RPMI8226 (cell line): ENCODE results near the gene HDGFL3.
"Not testable (repeated sequence)": the region's sequence is repeated elsewhere in the genome, so short reads cannot be mapped to it uniquely, and the experiment has no call there.

Source experiments
- DNase-seq: peaks from one replicate; pipeline ENCODE4 v3.0.0-alpha.2; 2015

The HDGFL3 gene

GRCh38 chr15:83207660-83208366 lies at the start of gene HDGFL3:
Gene HDGFL3, minus strand, starts transcription at chr15:83207823. Its CDS starts 409 bp downstream, at chr15:83207414.
- no peak for DNase-seq

- no peak for DNase-seq
Observed at GRCh38 chr15:83250781-83251180, 43.2 kb upstream of the HDGFL3 start.

- no peak for DNase-seq
Observed at GRCh38 chr15:83249030-83249343, 41.4 kb upstream of the HDGFL3 start.

GRCh38 chr15:83248151-83249029 lies 40.8 kb upstream of the HDGFL3 start:
- peak; percentile 44 for DNase-seq

GRCh38 chr15:83243634-83244033 lies 36.0 kb upstream of the HDGFL3 start:
- no peak for DNase-seq

GRCh38 chr15:83230242-83230641 lies 22.6 kb upstream of the HDGFL3 start:
- no peak for DNase-seq

- DNase-seq, result no peak
Observed at GRCh38 chr15:83225449-83225848, 17.8 kb upstream of the HDGFL3 start.

- not testable (repeated sequence) for DNase-seq
Observed at GRCh38 chr15:83221781-83222180, 14.2 kb upstream of the HDGFL3 start.

- DNase-seq, result no peak
Observed at GRCh38 chr15:83219026-83219425, 11.4 kb upstream of the HDGFL3 start.

GRCh38 chr15:83215306-83215705 lies 7.7 kb upstream of the HDGFL3 start:
- DNase-seq, result no peak

GRCh38 chr15:83210619-83211018 lies 3.0 kb upstream of the HDGFL3 start:
- DNase-seq, result no peak

- DNase-seq, result no peak
Observed at GRCh38 chr15:83209333-83209732, 1.7 kb upstream of the HDGFL3 start.

GRCh38 chr15:83208367-83208661 lies 691 bp upstream of the HDGFL3 start:
- no peak for DNase-seq

- no peak for DNase-seq
Observed at GRCh38 chr15:83207009-83207659, 489 bp downstream of the HDGFL3 start.

- DNase-seq, result no peak
Observed at GRCh38 chr15:83206526-83207008, 1.1 kb downstream of the HDGFL3 start.

- DNase-seq, result no peak
Observed at GRCh38 chr15:83205725-83206324, 1.8 kb downstream of the HDGFL3 start.

- DNase-seq, result no peak
Observed at GRCh38 chr15:83204697-83205096, 2.9 kb downstream of the HDGFL3 start.

- no peak for DNase-seq
Observed at GRCh38 chr15:83203543-83203942, 4.1 kb downstream of the HDGFL3 start.

- DNase-seq, result no peak
Observed at GRCh38 chr15:83200589-83200988, 7.0 kb downstream of the HDGFL3 start.

- no peak for DNase-seq
Observed at GRCh38 chr15:83200162-83200561, 7.5 kb downstream of the HDGFL3 start.

- no peak for DNase-seq
Observed at GRCh38 chr15:83199288-83199687, 8.3 kb downstream of the HDGFL3 start.

GRCh38 chr15:83198476-83198875 lies 9.1 kb downstream of the HDGFL3 start:
- DNase-seq, result no peak

- no peak for DNase-seq
Observed at GRCh38 chr15:83194528-83194927, 13.1 kb downstream of the HDGFL3 start.
